ENCODE results near the gene EGFL8. TPM values are rescaled to one million over a fixed set of nuclear protein-coding genes. Genes with fewer than 3 reads are reported as not detected.

The EGFL8 gene
- total and polyA plus RNA-seq, 2 donors (not counting 3 experiments of a cell fraction or from before 2014, with no cell fraction given) = 9.0 to 12.6 TPM

- Histone ChIP-seq H3K9ac (replicated peaks; ENCODE audit: extremely low read depth, insufficient read depth, low read length) (no peak overlapping the region), H3K4me3 (replicated peaks in 1 of 3; ENCODE audit: insufficient read depth in 1 of 3, low read depth in 1 of 3, low read length in 3 of 3) (no peak overlapping the region), H3K27me3 (ENCODE audit: control insufficient read depth in 2 of 2, insufficient read depth in 2 of 2, low read length in 2 of 2) (no peaks in the 10 kb centered on the region), H3K9me3 (replicated peaks; ENCODE audit: control insufficient read depth, insufficient read depth, low read length) (no peaks in the 10 kb centered on the region), H3K4me1 (ENCODE audit: control insufficient read depth, extremely low read depth, insufficient read depth, low read length) (no peaks in the 10 kb centered on the region), H3K9me1 (replicated peaks; ENCODE audit: control insufficient read depth, extremely low read depth, insufficient read depth, low read length) (no peaks in the 10 kb centered on the region), H4K20me1 (replicated peaks; ENCODE audit: control insufficient read depth, extremely low read depth, insufficient read depth, low read length) (no peaks in the 10 kb centered on the region), H3K27ac (ENCODE audit: insufficient read depth, low read depth, low read length) (no peak overlapping the region), H2AFZ (ENCODE audit: low read depth, low read length) (no peak overlapping the region), H3K36me3 (ENCODE audit: control insufficient read depth in 2 of 2, extremely low read depth in 1 of 2, insufficient read depth in 2 of 2, low read length in 2 of 2) (peaks cover 20 to 51% of the 10 kb centered on the region in 2 experiments), H3K79me2 (ENCODE audit: control insufficient read depth, insufficient read depth, low read length) (no peaks in the 10 kb centered on the region), H3K4me2 (ENCODE audit: insufficient read depth, low read length) (no peak overlapping the region)
- no TSS peak for BruUV-seq (replicated peaks)
- CTCF ChIA-PET = interaction anchor here (0.7 to 1.4 kb wide), 3 partner anchors 10 to 75 kb away, joined by 3 read pairs; no protein-coding TSS in a partner anchor
- POLR2A ChIA-PET = no interaction called here
- no peak for TF ChIP-seq FOS (IDR thresholded peaks at IDR 0.05; ENCODE audit: borderline replicate concordance, insufficient read depth, low read length)
- no peak for TF ChIP-seq POLR2AphosphoS5 (IDR thresholded peaks at IDR 0.05; ENCODE audit: insufficient read depth, low read depth, low read length)
- no peak for TF ChIP-seq MYC (IDR thresholded peaks at IDR 0.05; ENCODE audit: low read depth, low read length)
- intact Hi-C loops (cut with micrococcal nuclease) (no loop called here), dilution Hi-C loops (cut with MboI; ENCODE audit: extremely low pct_ligation_motif_present, low sequenced_read_pairs) (no loop called here)
- no peak for FAIRE-seq
- DNase-seq (ENCODE audit: low read depth, low spot score) = no peak
Observed at GRCh38 chr6:32120573-32121059, 43.8 kb upstream of the EGFL8 start.

DNA sequence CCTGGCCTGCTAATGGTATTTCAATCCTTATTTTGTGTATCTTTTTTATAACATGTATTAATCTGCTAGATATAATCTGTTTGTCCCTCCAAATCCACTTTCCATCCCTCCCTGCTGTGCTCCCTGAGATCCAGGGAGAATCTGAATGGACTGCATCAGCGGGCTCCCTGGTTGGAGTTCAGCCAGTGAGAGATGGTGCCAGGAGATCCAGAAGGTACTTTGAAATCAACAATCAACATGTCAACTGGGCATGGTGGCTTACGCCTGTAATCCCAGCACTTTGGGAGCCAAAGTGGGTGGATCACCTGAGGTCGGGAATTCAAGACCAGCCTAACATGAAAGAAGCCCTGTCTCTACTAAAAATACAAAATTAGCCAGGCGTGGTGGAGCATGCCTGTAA, 40.7 kb upstream of the EGFL8 start:
- H3K9me1 ChIP-seq (replicated peaks; ENCODE audit: control insufficient read depth, extremely low read depth, insufficient read depth, low read length) = no peaks in the 10 kb centered on the region

More for the DNA sequence above, 40.7 kb upstream of the EGFL8 start:
- Histone ChIP-seq H2AFZ (ENCODE audit: low read depth, low read length) (no peak overlapping the region), H3K9ac (replicated peaks; ENCODE audit: extremely low read depth, insufficient read depth, low read length) (no peak overlapping the region), H4K20me1 (replicated peaks; ENCODE audit: control insufficient read depth, extremely low read depth, insufficient read depth, low read length) (no peaks in the 10 kb centered on the region), H3K27me3 (ENCODE audit: control insufficient read depth in 2 of 2, insufficient read depth in 2 of 2, low read length in 2 of 2) (no peaks in the 10 kb centered on the region), H3K79me2 (ENCODE audit: control insufficient read depth, insufficient read depth, low read length) (peaks cover 7% of the 10 kb centered on the region), H3K4me1 (ENCODE audit: control insufficient read depth, extremely low read depth, insufficient read depth, low read length) (peaks cover 11% of the 10 kb centered on the region), H3K36me3 (ENCODE audit: control insufficient read depth in 2 of 2, extremely low read depth in 1 of 2, insufficient read depth in 2 of 2, low read length in 2 of 2) (peaks cover 6 to 35% of the 10 kb centered on the region in 2 experiments), H3K9me3 (replicated peaks; ENCODE audit: control insufficient read depth, insufficient read depth, low read length) (no peaks in the 10 kb centered on the region), H3K27ac (ENCODE audit: insufficient read depth, low read depth, low read length) (no peak overlapping the region), H3K4me3 (replicated peaks in 1 of 3; ENCODE audit: insufficient read depth in 1 of 3, low read depth in 1 of 3, low read length in 3 of 3) (no peak overlapping the region), H3K4me2 (ENCODE audit: insufficient read depth, low read length) (no peak overlapping the region)
- no TSS peak for BruUV-seq (replicated peaks)
- no peak for TF ChIP-seq GATA2 (IDR thresholded peaks at IDR 0.05; ENCODE audit: insufficient read depth, insufficient read length, low read depth, low read length)
- TF ChIP-seq, protein P1, sequence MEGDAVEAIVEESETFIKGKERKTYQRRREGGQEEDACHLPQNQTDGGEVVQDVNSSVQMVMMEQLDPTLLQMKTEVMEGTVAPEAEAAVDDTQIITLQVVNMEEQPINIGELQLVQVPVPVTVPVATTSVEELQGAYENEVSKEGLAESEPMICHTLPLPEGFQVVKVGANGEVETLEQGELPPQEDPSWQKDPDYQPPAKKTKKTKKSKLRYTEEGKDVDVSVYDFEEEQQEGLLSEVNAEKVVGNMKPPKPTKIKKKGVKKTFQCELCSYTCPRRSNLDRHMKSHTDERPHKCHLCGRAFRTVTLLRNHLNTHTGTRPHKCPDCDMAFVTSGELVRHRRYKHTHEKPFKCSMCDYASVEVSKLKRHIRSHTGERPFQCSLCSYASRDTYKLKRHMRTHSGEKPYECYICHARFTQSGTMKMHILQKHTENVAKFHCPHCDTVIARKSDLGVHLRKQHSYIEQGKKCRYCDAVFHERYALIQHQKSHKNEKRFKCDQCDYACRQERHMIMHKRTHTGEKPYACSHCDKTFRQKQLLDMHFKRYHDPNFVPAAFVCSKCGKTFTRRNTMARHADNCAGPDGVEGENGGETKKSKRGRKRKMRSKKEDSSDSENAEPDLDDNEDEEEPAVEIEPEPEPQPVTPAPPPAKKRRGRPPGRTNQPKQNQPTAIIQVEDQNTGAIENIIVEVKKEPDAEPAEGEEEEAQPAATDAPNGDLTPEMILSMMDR (IDR thresholded peaks at IDR 0.05; ENCODE audit: extremely low read depth in 1 of 2, insufficient read depth in 1 of 2, low read depth in 1 of 2, low read length in 2 of 2) = no peak
- TF ChIP-seq POLR2AphosphoS5 (IDR thresholded peaks at IDR 0.05; ENCODE audit: insufficient read depth, low read depth, low read length) = no peak
- no peak for TF ChIP-seq JUN (IDR thresholded peaks at IDR 0.05; ENCODE audit: borderline replicate concordance, insufficient read depth, insufficient read length, low read depth)
- TF ChIP-seq, protein P2, sequence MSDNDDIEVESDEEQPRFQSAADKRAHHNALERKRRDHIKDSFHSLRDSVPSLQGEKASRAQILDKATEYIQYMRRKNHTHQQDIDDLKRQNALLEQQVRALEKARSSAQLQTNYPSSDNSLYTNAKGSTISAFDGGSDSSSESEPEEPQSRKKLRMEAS (IDR thresholded peaks at IDR 0.05; ENCODE audit: insufficient read depth, insufficient read length) = no peak
- no peak for TF ChIP-seq MYC (IDR thresholded peaks at IDR 0.05; ENCODE audit: low read depth, low read length)
- TF ChIP-seq EZH2 (IDR thresholded peaks at IDR 0.05; ENCODE audit: borderline replicate concordance, low read depth, low read length, severe bottlenecking) = no peak
- no peak for TF ChIP-seq FOS (IDR thresholded peaks at IDR 0.05; ENCODE audit: borderline replicate concordance, insufficient read depth, low read length)
- no peak for TF ChIP-seq POLR2A (IDR thresholded peaks at IDR 0.05; ENCODE audit: low read depth, low read length)
- DNase-seq (ENCODE audit: low read depth, low spot score) = no peak
- intact Hi-C loops (cut with micrococcal nuclease) = no loop called here
- FAIRE-seq = no peak
- dilution Hi-C loops (cut with MboI; ENCODE audit: extremely low pct_ligation_motif_present, low sequenced_read_pairs) = no loop called here
- ChIA-PET CTCF (no interaction called here), POLR2A (no interaction called here)

Measured in endothelial cell of umbilical vein (primary cell).